GM21529 (cell line): Measurements from ENCODE around the gene MKX.
"Not testable (repeated sequence)": the region's sequence is repeated elsewhere in the genome, so short reads cannot be mapped to it uniquely, and the experiment has no call there.

Experiments
- ATAC-seq: cut with Tn5 transposase; IDR thresholded peaks from one replicate; pipeline ENCODE4 v1.9.1; 2021; ENCODE audit not compliant: unreplicated experiment

Gene MKX

DNA sequence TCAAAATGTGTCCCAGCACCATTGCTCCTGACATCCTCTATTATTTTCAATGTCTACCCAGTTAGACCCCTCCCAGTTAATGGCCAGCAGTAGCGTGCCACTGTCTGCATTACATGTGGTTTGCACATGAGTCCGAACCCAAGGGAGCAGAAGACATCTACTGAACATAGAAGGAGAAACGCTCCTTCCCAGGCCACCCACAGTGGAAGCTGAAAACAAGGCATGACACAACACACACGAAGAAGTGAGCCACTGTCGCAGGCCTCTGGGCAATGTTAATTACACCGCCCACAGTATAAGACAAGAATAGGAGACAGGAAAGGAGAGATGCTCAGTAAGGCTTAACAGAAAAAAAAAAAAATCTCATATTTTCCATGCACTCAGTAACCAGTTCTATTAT, 50.5 kb downstream of the MKX start:
- no peak for ATAC-seq

DNA sequence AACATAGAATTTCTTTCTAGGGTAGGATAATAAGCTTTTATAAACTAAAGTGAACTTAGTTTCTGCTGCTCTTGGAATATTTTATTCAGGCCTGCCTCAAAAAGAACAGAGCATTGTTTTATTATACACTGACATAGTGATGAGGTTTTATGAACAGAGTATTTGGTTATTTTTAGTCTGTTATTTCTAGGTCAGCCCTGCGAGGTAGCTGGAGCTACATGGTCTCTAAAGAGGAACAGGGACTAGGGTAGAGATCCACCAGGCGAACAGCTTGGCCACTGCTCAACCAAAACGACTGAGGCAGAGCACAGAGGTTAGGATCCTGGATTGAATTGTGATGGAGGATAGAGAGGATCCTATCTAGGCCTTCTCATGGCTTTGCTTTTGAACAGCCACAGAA, 53.0 kb downstream of the MKX start:
- no peak for ATAC-seq

DNA sequence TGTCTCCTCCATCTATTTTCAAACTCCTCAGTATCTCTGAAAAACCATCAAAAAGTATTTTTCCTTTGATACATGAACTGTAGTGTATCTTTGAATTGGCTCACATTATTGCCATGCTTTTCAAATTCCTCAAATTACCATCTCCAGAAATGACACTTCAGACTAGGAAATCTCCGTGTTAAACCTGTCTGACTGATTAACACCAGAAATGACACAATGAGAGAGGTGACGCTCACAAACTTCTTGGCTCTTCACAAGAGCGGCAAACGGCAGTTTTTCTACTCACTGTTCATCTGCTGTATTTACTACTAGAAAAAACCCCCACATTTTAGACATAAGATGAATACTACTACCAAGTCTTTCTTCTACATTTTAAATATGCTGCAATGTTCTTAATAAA, 56.6 kb downstream of the MKX start:
- ATAC-seq = no peak

GRCh38 chr10:27688276-27688675, 57.3 kb downstream of the MKX start:
- ATAC-seq = no peak

DNA sequence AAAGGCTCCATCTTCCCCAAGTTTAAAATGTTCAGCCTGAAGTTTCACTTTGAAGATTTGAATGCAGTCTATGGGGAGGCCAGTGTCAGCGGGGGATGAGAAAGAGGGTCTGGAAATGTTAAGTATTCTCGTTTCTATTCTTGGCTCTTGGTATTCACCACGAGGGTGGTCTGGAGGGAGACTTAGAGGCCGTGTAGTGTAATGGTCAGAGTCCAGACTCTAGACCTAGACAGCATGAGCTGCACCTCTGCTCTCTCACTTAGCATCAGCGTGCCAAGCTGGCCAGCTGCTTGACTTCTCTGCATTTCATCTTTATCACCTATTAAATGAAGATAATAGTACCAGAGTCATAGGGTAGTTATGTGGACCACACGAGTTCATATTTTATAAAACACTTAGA, 57.9 kb downstream of the MKX start:
- no peak for ATAC-seq

- no peak for ATAC-seq
Measured at GRCh38 chr10:27687326-27687725, 58.3 kb downstream of the MKX start.

DNA sequence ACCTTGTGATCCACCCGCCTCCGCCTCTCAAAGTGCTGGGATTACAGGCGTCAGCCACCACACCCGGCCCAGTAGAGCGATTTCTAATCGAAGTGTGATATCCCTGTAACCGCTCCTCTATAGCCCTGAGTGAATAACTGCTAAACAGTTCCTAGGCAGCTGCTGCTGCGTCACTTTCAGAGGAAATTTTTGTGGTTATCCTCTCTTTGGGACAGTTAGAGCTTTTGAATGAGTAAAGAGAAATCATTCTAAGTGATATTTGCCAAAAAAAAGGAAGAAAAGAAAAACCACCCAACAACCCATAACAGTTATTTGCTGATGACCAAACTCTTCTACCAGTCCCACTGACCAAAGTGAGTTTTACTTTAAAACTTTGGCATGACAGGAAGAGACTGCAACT, 59.9 kb downstream of the MKX start:
- no peak for ATAC-seq

DNA sequence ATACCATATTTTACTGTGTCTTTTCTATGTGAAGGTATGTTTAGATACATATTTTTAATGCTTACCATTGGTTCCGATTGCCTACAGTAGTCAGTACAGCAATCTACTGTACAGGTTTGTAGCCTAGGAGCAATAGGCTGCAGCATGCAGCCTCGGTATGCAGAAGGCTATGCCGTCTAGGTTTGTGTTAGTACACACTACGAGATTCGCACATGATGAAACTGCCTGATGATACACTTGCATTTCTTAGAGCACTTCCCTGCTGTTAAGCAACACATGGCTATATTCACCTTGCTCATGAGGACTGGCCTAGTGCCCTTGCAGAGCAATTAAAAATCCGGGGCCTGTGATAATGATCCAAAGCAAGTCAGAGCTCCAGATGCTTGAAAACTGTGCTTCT, 62.4 kb downstream of the MKX start:
- ATAC-seq = no peak

GRCh38 chr10:27681795-27682194, 63.8 kb downstream of the MKX start:
- ATAC-seq = not testable (repeated sequence)

DNA sequence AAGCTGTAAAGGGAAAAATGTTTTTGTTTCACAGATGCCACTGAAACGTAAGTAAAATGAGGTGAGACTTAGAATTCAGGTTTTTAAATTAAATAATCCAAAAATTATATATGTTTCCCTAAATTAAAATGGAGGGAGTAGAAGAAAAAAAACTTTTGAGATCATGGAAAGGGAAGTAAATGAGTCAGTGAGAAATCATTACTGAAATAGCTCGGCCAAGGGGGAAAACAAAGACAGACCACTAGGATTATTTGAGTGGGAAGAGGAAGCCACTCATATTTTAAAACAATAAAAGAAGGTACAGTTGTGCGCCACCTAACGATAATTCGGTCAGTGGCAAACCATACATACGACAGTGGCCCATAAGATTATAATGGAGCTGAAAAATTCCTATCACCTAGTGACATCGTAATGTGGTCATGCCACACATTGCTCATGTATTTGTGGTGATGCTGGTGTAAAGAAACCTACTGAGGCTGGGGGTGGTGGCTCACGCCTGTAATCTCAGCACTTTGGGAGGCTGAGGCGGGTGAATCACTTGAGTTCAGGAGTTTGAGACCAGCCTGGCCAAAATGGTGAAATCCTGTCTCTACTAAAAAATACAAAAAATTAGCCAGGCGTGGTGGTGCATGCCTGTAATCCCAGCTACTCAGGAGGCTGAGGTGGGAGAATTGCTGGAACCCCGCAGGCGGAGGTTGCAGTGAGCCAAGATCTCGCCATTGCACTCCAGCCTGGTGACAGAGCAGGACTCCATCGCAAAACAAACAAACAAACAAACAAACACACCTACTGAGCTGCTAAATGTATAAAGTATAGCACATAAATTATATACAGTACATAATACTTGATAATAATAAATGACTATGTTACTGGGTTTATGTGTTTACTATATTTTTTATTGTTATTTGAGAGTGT, 64.7 kb downstream of the MKX start:
- no peak for ATAC-seq

GRCh38 chr10:27680006-27680557, 65.5 kb downstream of the MKX start:
- ATAC-seq = no peak

GRCh38 chr10:27679369-27679912, 66.2 kb downstream of the MKX start:
- no peak for ATAC-seq

DNA sequence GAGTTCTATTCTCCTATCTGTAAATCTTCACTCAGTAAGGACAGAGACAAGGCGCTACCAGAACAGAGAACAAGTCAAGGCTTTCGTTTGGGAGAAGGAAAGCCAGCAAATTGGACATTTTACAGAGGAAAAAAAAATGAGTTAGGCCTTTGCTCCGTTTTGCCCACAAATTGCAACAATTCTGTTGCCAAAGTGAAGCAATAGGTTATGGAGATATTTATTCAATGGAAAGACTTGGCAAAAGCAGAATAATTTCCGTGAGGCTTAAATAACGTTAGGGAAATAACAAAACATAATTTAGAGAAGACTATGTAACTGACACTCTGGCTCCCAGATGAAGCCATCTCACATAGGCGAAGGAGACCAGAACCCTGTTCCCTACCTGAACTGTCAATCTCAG, 67.5 kb downstream of the MKX start:
- no peak for ATAC-seq

DNA sequence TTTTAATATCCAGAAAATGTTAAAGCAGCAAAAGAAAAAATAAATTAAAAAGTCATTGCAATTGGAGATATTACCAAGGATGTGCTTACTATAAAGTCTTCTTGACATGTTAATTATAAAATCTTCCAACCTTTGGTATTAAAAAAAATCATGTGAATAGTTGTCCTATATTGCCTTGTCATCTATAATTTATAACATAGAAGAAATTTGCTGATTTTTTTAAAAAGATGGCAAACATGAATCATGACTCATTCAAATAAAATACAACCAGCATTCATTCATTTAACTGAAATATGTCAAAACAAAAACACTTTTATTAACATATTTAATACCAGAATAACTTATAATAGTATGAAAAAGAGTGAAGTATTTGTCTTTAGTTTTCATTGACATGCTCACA, 72.6 kb downstream of the MKX start:
- no peak for ATAC-seq

GRCh38 chr10:27671821-27672220, 73.8 kb downstream of the MKX start:
- ATAC-seq = no peak

GRCh38 chr10:27664461-27664860, 81.2 kb downstream of the MKX start:
- no peak for ATAC-seq

GRCh38 chr10:27663621-27664020, 82.0 kb downstream of the MKX start:
- no peak for ATAC-seq

GRCh38 chr10:27661514-27662286, 83.9 kb downstream of the MKX start:
- ATAC-seq = no peak

DNA sequence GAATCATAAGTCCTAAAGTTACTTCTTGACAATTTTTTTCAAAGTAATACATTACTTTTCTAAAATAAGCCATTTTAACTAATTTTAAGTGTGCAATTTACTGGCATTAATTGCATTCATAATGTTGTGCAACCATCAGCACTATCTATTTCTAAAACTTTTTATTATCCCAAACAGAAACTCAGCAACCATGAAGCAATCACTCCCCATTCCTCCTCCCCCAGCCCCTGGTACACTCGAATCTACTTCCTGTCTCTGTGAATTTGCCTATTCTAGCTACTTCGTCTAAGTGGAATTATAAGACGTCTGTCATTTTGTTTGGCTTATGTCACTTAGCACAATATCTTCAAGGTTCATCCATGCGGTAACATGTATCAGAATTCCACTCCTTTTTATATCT, 84.9 kb downstream of the MKX start:
- no peak for ATAC-seq

GRCh38 chr10:27660268-27660667, 85.4 kb downstream of the MKX start:
- ATAC-seq = no peak

- ATAC-seq = no peak
Measured at GRCh38 chr10:27659786-27660185, 85.8 kb downstream of the MKX start.

- no peak for ATAC-seq
Measured at GRCh38 chr10:27658788-27659187, 86.8 kb downstream of the MKX start.
